Measurements from ENCODE around the gene NINJ1.

Gene NINJ1

GRCh38 chr9:93134015-93134739 lies at the start of gene NINJ1:
TSS of gene NINJ1 (minus strand) at chr9:93134251. CDS start at chr9:93134217, 34 bp downstream.
- DNase-seq: peak; percentile 92

- DNase-seq: no peak
Observed at GRCh38 chr9:93183131-93183662, 49.1 kb upstream of the NINJ1 start.

GRCh38 chr9:93182572-93182971 lies 48.5 kb upstream of the NINJ1 start:
- DNase-seq: no peak

GRCh38 chr9:93181672-93182435 lies 47.8 kb upstream of the NINJ1 start:
- no peak for DNase-seq

- no peak for DNase-seq
Observed at GRCh38 chr9:93180938-93181337, 46.9 kb upstream of the NINJ1 start.

GRCh38 chr9:93178851-93179786 lies 45.1 kb upstream of the NINJ1 start:
- no peak for DNase-seq

- DNase-seq: no peak
Observed at GRCh38 chr9:93177676-93178075, 43.6 kb upstream of the NINJ1 start.

- no peak for DNase-seq
Observed at GRCh38 chr9:93174976-93175375, 40.9 kb upstream of the NINJ1 start.

GRCh38 chr9:93173365-93174051 lies 39.5 kb upstream of the NINJ1 start:
- no peak for DNase-seq

GRCh38 chr9:93172666-93173364 lies 38.8 kb upstream of the NINJ1 start:
- DNase-seq: no peak

- no peak for DNase-seq
Observed at GRCh38 chr9:93171261-93171990, 37.4 kb upstream of the NINJ1 start.

GRCh38 chr9:93170571-93170970 lies 36.5 kb upstream of the NINJ1 start:
- DNase-seq: no peak

GRCh38 chr9:93169444-93169843 lies 35.4 kb upstream of the NINJ1 start:
- DNase-seq: no peak

- DNase-seq: no peak
Observed at GRCh38 chr9:93168581-93168980, 34.5 kb upstream of the NINJ1 start.

GRCh38 chr9:93167838-93168237 lies 33.8 kb upstream of the NINJ1 start:
- DNase-seq: no peak

GRCh38 chr9:93167185-93167584 lies 33.1 kb upstream of the NINJ1 start:
- DNase-seq: no peak

- no peak for DNase-seq
Observed at GRCh38 chr9:93166699-93167098, 32.6 kb upstream of the NINJ1 start.

- DNase-seq: no peak
Observed at GRCh38 chr9:93164085-93164484, 30.0 kb upstream of the NINJ1 start.

- no peak for DNase-seq
Observed at GRCh38 chr9:93161786-93162562, 27.9 kb upstream of the NINJ1 start.
